HEK293 (cell line): ENCODE data around the gene PLEKHD1.

Experiments
- ATF2 ChIP-seq: fragments of 450-650 bp; formaldehyde crosslinking; IDR thresholded peaks from 2 replicates; pipeline ENCODE4 v1.5.1; 2016; ENCODE audit warnings: missing biosample characterization, missing genetic modification characterization, low read depth
- BCL11A ChIP-seq: fragments of 450-650 bp; formaldehyde crosslinking; IDR thresholded peaks from 2 replicates; pipeline ENCODE4 v1.5.1; 2016; ENCODE audit warnings: low read depth, missing biosample characterization, missing genetic modification characterization
- CTCF ChIP-seq: fragments of 450-650 bp; formaldehyde crosslinking; IDR thresholded peaks from 2 replicates; pipeline ENCODE4 v1.5.1; 2016; ENCODE audit warnings: missing biosample characterization, missing genetic modification characterization
- ELK4 ChIP-seq: IDR thresholded peaks from 2 replicates; pipeline ENCODE4 v1.6.1; 2011; ENCODE audit warnings: mild to moderate bottlenecking, low read depth, low read length, borderline replicate concordance
- KLF8 ChIP-seq: fragments of 450-650 bp; formaldehyde crosslinking; IDR thresholded peaks from 2 replicates; pipeline ENCODE4 v1.5.1; 2016; ENCODE audit warnings: missing biosample characterization, missing genetic modification characterization
- ZBTB10 ChIP-seq: fragments of 450-650 bp; formaldehyde crosslinking; IDR thresholded peaks from 2 replicates; pipeline ENCODE4 v1.5.1; 2016; ENCODE audit warnings: missing biosample characterization, missing genetic modification characterization
- ZBTB20 ChIP-seq: fragments of 450-650 bp; formaldehyde crosslinking; IDR thresholded peaks from 2 replicates; pipeline ENCODE4 v1.5.1; 2016; ENCODE audit warnings: missing biosample characterization, missing genetic modification characterization
- ZNF112 ChIP-seq: fragments of 450-650 bp; formaldehyde crosslinking; IDR thresholded peaks from 2 replicates; pipeline ENCODE4 v1.5.0; 2017; ENCODE audit warnings: missing biosample characterization, missing genetic modification characterization
- ZNF211 ChIP-seq: fragments of 450-650 bp; formaldehyde crosslinking; IDR thresholded peaks from 2 replicates; pipeline ENCODE4 v1.5.1; 2016; ENCODE audit warnings: low read depth, missing biosample characterization, missing genetic modification characterization
- ZNF280C ChIP-seq: fragments of 450-650 bp; formaldehyde crosslinking; IDR thresholded peaks from 2 replicates; pipeline ENCODE4 v1.5.1; 2016; ENCODE audit warnings: missing biosample characterization, missing genetic modification characterization
- ZNF335 ChIP-seq: fragments of 450-650 bp; formaldehyde crosslinking; conservative IDR thresholded peaks from 2 replicates; pipeline ENCODE4 v1.5.1; 2016; ENCODE audit warnings: missing biosample characterization, missing genetic modification characterization
- ZNF558 ChIP-seq: fragments of 450-650 bp; formaldehyde crosslinking; IDR thresholded peaks from 2 replicates; pipeline ENCODE4 v1.5.1; 2016; ENCODE audit warnings: missing biosample characterization, missing genetic modification characterization

GRCh38 chr14:69484444-69485314, at the start of gene PLEKHD1:
- TF ChIP-seq CTCF (tag by site-specific recombination) (no peak), KLF8 (no peak), BCL11A (tag by site-specific recombination) (no peak), ZNF112 (tag by site-specific recombination) (no peak), ZNF558 (tag by site-specific recombination) (no peak), ZNF335 (tag by site-specific recombination) (no peak), ATF2 (tag by site-specific recombination) (no peak), ELK4 (no peak), ZBTB10 (tag by site-specific recombination) (no peak), ZNF211 (tag by site-specific recombination) (no peak), ZNF280C (no peak), ZBTB20 (tag by site-specific recombination) (no peak)
